ENCODE data around the gene DCLK1.

- TF ChIP-seq EZH2 (IDR thresholded peaks at IDR 0.05; ENCODE audit: insufficient read depth, poor library complexity, severe bottlenecking) (no peak), EZH2phosphoT487 (IDR thresholded peaks at IDR 0.05; ENCODE audit: insufficient read depth, low read depth) (no peak)
These were observed 732 bp upstream of the DCLK1 start for GRCh38 chr13:36131931-36132297.
